HG03064 (cell line): Measurements from ENCODE around the gene DNAH17.

ENCODE experiments used
- ATAC-seq: cut with Tn5 transposase; IDR thresholded peaks from one replicate; pipeline ENCODE4 v1.9.1; 2021; ENCODE audit warnings: low read depth; ENCODE audit not compliant: unreplicated experiment

DNAH17 gene

DNA sequence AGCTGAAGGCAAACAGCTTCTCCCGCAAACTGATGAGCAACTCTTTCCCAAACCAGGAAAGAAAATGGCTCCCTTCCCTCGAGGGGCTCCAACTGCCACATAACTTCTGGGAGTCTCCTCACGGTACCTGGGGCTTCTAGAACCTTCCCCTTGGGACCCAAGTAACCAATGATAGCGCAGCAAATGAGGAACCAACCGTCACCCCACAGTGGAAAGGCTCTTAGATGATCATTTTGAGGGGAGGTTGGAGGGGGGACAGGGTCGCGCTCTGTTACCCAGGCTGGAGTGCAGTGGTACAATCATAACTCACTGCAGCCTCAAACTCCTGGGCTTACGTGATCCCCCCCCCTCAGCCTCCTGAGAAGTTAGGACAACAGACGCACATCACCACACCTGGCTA is at the start of gene DNAH17:
Gene DNAH17, minus strand, starts transcription at position 101 of the 400 bp plus-strand sequence. CDS start 2,339 bp downstream, outside the sequence.
- no peak for ATAC-seq

- no peak for ATAC-seq
These were observed 47.3 kb upstream of the DNAH17 start for GRCh38 chr17:78624324-78625151.

DNA sequence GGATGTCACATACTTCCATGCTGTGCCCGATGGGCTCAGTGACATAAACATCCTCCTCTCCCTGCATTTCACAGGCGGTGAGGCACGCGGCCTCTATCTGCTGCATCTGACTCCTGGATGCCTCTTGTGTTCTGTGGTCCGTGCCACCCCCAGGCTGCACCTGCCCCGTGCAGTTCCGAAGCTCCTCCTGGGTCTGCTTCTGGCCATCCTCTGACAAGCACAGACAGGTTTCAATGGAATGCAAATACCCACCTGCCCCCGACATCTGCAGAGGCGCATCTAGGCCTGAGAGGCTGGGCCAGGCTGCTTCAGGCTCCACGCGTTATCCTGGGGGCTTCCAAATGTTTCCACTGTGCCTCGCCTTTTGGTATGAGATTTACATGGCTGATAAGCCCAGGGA is 46.3 kb upstream of the DNAH17 start:
- no peak for ATAC-seq

DNA sequence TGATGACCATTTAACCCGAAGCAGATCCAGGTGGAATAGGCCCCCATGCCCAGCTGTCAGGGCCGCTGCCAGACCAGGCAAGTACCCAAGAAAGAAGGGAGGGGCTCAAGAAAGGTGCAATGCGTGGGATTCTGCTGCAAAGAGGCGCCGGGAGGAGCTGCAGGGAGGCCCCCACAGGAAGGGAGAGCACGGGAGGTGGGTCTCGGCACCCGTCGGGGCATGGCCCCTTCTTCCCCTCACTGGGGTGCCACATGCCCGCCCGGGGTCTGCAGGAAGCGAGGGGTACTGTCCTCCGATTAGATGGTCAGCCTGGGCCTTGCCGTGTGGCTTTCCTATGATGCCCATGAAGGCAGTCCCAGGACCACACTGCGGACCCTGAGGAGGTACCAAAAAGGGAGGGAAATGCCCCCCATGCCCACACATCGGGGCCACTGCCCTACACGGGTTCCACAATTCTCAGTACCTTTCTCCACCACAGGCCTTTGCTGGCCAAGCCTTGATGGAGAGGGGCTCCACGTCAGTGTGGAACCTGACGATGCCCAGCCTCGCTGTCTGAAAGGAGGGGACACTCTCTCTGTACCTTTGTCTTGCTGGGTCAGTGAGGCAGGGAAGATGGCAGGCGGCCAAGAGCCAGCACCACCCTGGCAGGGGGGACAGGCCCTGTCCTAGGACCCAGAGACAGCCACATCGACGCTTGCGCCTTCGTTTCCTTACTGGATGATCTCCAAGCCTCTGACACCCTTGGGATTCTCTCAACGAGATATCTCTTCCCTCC is 45.5 kb upstream of the DNAH17 start:
- no peak for ATAC-seq

DNA sequence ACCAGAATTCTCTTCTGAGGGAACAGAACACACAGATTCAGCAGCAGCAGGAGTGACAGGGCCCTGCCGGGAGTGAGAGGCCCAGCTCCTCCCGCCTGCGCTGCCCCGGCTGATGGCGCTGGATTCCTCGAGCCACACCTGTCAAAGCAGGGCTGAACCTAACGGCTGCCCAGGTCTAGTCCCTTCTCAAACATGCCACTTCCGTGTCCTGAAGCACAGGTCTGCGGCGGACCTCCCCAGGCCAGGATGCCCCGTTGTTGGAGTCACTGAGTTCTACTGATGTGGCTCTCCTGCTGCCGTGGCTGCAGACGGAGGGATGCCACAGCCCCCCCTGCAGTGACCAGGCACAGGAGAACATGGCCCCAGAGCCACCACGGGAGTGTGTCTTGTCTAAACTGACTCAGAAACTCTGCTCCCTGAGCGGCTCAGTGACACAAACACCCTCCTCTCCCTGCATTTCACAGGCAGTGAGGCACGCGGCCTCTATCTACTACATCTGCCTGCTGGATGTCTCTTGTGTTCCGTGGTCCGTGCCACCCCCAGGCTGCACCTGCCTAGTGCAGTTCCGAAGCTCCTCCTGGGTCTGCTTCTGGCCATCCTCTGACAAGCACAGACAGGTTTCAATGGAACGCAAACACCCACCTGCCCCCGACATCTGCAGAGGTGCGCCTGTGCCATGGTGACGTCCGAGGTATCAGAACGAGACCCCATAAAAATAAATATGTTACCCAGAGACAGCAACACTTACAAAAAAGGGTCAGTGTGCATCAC is 44.7 kb upstream of the DNAH17 start:
- no peak for ATAC-seq

GRCh38 chr17:78620099-78620498 is 42.9 kb upstream of the DNAH17 start:
- ATAC-seq = no peak

DNA sequence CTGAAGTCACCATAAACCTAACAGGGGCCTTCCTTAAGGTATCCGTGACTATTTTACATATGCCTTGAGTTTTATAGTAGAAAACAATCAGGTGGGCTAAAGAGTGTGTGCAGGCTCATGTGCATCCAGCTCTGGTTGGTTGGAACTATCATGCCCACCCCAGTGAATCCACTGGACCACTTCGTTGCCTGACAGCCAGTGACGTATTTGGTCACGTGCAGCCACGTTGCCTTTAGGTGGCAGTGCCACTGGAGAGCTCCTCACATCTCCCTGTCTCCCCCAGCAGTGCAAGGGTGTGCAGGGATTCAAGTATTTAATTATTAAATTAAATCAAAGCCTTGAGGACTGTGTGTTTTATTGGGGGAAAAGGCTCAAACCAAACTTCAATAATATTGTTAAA is 42.1 kb upstream of the DNAH17 start:
- no peak for ATAC-seq

- ATAC-seq = no peak
These were observed 41.3 kb upstream of the DNAH17 start for GRCh38 chr17:78618264-78619066.

DNA sequence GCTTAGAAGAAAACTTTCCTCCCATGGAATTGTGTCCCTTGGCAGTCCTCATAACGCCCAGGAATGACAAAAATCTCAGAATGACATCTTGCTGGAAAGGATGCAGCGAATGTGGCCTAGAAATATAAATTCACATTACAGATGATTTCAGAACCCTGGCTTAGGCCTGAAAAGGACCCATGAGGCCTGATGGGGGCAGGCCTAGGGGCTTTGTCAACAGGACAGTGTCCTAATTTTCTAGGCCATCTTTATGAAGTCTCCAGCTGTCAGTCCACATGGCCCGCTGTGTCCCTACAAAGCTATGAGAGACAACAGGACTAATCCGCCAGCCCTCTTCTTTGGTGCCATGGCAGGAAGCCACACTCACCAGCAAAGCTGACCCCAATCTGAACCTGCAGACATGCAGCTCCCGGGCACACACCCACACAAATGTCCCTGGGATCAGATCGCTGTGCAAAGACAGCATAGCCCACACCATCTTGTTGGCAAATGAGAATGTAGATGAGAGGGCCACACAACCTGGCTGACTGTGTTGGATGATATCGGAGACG is 40.4 kb upstream of the DNAH17 start:
- ATAC-seq = no peak

DNA sequence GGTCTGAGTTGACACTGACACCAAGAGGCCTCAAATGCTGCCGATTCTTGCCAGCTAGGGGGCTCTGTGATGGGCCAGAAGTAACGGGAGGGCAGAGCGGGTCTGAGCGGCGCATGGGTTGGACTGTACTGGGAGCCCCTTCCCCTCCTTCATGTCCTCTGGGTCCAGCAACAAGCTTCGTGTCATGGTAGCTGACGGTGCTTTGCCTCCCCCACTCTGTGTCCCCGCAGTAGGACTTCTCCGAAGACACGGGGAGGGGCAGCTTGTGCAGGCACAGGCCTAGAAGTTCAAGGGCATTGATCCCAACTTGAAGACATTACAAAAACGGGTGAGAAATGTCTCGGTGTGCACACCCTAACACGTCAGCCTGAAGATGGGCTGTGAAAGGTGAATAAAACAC is 39.8 kb upstream of the DNAH17 start:
- ATAC-seq = no peak

- no peak for ATAC-seq
These were observed 38.4 kb upstream of the DNAH17 start for GRCh38 chr17:78615631-78616030.

DNA sequence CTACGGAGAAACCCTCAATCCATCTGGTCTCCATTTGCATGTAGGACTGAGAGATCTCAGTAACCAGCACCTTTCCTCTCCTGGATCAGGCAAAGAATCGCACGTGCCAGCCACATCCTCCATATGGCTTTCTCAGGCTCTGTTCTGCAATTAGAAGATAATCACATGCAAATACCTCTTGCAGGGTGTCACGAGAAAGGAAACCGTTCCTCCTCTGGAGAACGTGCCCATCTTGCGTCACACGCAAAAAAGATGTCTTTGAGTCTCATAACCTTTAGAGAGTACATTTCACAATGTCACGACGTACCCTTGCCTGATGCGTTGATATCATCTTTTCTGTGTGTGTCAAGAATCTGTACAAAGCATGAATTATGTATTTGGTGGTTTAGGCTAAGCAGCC is 36.2 kb upstream of the DNAH17 start:
- ATAC-seq = no peak

DNA sequence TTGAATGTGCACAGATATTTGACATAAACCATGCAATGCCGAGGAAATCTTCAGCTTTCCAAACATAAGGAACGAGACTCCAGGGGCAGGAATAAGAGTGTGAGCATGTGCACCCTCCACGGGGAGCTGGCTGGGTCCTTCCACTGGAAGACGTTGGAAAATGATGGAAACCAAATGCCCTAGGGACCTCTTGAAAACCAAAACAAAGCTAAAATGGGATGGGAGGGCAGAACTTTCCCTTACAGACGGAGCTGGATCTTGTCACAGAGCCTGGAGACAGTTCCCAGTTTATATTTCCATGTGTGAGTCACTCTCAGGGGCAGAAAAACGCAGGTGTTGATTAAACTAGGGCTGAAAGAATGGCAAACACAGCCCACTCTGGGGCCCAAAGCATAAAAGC is 34.4 kb upstream of the DNAH17 start:
- ATAC-seq = no peak

- ATAC-seq = no peak
These were observed 33.8 kb upstream of the DNAH17 start for GRCh38 chr17:78610951-78611511.

GRCh38 chr17:78609191-78609641 is 32.0 kb upstream of the DNAH17 start:
- ATAC-seq = no peak

DNA sequence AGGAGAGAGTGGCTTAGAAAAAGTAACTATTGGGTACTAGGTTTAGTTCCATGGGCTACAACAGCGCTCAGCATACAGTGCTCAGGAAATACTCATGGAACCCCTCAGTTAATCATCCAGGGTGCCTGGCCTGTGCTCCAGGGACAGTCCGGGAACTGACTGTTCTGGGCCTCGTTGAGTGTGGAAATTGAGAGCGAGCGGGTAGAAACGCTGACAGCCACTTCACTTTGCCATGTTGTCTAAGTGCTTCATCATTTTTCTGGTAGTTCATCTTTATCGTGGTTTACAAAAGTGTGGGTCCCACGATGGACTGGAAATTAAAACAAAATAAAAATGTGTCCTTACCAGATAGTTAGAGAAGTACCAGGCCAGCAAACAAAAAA is 31.6 kb upstream of the DNAH17 start:
- ATAC-seq = no peak

GRCh38 chr17:78608122-78608803 is 31.1 kb upstream of the DNAH17 start:
- no peak for ATAC-seq

DNA sequence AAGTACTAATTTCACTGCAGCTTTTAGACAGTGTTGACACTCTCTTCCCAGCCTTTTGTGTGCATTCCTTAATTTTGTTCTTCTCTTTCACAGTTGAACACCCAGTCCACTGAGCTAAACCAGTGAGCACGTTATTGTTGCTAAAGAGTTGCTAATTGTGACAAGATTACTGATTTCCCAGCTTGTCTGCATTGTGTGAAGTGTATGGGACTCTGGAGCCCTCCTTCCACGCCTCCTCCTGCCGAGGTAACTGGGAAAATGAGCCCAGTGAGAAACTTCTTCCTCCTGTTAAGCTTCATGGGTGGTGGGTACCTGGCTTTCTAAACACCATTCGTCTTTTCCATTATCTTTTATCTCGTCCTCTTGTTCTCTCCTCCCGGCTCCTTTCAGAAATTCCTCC is 29.8 kb upstream of the DNAH17 start:
- no peak for ATAC-seq

- ATAC-seq = no peak
These were observed 28.7 kb upstream of the DNAH17 start for GRCh38 chr17:78605886-78606285.
